SK-N-SH (cell line): ENCODE measurements around the gene TYSND1. TPM values are rescaled to one million over a fixed set of nuclear protein-coding genes. Genes with fewer than 3 reads are reported as not detected.

ENCODE experiments used
- CTCF ChIA-PET: fragments of 300-600, 350-600 bp; formaldehyde crosslinking; extraction: SDS; loops from one replicate; lab custom pipeline; 2021; lab: Yijun Ruan, JAX
- POLR2A ChIA-PET: fragments of 350-600 bp; sonication (Branson Sonifier 250); formaldehyde crosslinking; extraction: SDS; loops from one replicate; lab custom pipeline; 2020; ENCODE audit warnings: antibody characterized with exemption, inconsistent platforms; lab: Yijun Ruan, JAX
- DNase-seq: peaks from one replicate; pipeline ENCODE4 v3.0.0; 2012
- H2AFZ ChIP-seq: fragments of 200-600 bp; sonication (generic); 2 replicates; pipeline ENCODE4 v1.8.1; 2016; ENCODE audit warnings: antibody characterized with exemption, mild to moderate bottlenecking, low read depth
- H3F3A ChIP-seq: fragments of 200-600 bp; sonication (generic); replicated peaks from 2 replicates; pipeline ENCODE3; 2016; ENCODE audit warnings: antibody characterized with exemption, mild to moderate bottlenecking; ENCODE audit not compliant: insufficient read depth
- H3K27ac ChIP-seq, 2 experiments: fragments of 200-500 bp in 1 of 2; fragments of 200-600 bp in 1 of 2; sonication (Bioruptor generic) in 1 of 2; sonication (generic), shearing (Covaris generic) in 1 of 2; 2 replicates each; pipeline versions ENCODE4 v1.5.1 to v1.6.1; 2014 to 2016; ENCODE audit warnings: low read depth in 2 of 2, inconsistent platforms in 1 of 2, low read length in 1 of 2, mild to moderate bottlenecking in 1 of 2, mixed read lengths in 1 of 2
- H3K27me3 ChIP-seq: fragments of 200-600 bp; sonication (generic), shearing (Covaris generic); 2 replicates; pipeline ENCODE4 v1.6.1; 2016; ENCODE audit warnings: mixed run types; ENCODE audit not compliant: insufficient read depth
- H3K36me3 ChIP-seq, 2 experiments: fragments of 200-500 bp in 1 of 2; fragments of 200-600 bp in 1 of 2; sonication (Bioruptor generic) in 1 of 2; sonication (generic) in 1 of 2; replicated peaks in 1 of 2; 2 replicates each; pipeline versions ENCODE3 to v1.5.1; 2014 to 2016; ENCODE audit warnings: low read length in 1 of 2, mild to moderate bottlenecking in 1 of 2; ENCODE audit not compliant: insufficient read depth in 2 of 2, control insufficient read depth in 1 of 2
- H3K4me1 ChIP-seq, 2 experiments: fragments of 200-500 bp in 1 of 2; fragments of 200-600 bp in 1 of 2; sonication (Bioruptor generic) in 1 of 2; sonication (generic), shearing (Covaris generic) in 1 of 2; 2 replicates each; pipeline versions ENCODE4 v1.5.1 to v1.6.1; 2014 to 2016; ENCODE audit warnings: low read depth in 1 of 2, low read length in 1 of 2, mixed run types in 1 of 2; ENCODE audit not compliant: insufficient read depth in 2 of 2, control insufficient read depth in 1 of 2
- H3K4me2 ChIP-seq: fragments of 200-600 bp; sonication (generic), shearing (Covaris generic); 2 replicates; pipeline ENCODE4 v1.6.1; 2017; ENCODE audit warnings: mixed run types
- H3K4me3 ChIP-seq, 2 experiments: fragments of 200-500 bp in 1 of 2; fragments of 200-600 bp in 1 of 2; sonication (Bioruptor generic) in 1 of 2; sonication (generic), shearing (Covaris generic) in 1 of 2; 2 replicates each; pipeline versions ENCODE4 v1.5.1 to v1.8.1; 2014 to 2016; ENCODE audit warnings: low read depth in 2 of 2, inconsistent platforms in 1 of 2, low read length in 1 of 2, mild to moderate bottlenecking in 1 of 2, mixed read lengths in 1 of 2, moderate library complexity in 1 of 2
- H3K79me2 ChIP-seq: fragments of 200-600 bp; sonication (generic); 2 replicates; pipeline ENCODE4 v1.8.1; 2017; ENCODE audit warnings: mild to moderate bottlenecking; ENCODE audit not compliant: insufficient read depth
- H3K9ac ChIP-seq: fragments of 200-600 bp; sonication (generic); 2 replicates; pipeline ENCODE4 v1.6.1; 2017; ENCODE audit warnings: mixed run types
- H3K9me2 ChIP-seq: fragments of 200-600 bp; sonication (generic); 2 replicates; pipeline ENCODE4 v1.6.1; 2017; ENCODE audit warnings: mixed run types
- H3K9me3 ChIP-seq: fragments of 200-600 bp; sonication (generic); 2 replicates; pipeline ENCODE4 v1.6.1; 2017; ENCODE audit warnings: mixed run types, mild to moderate bottlenecking, moderate library complexity
- H4K20me1 ChIP-seq: fragments of 200-600 bp; sonication (generic); 2 replicates; pipeline ENCODE4 v1.6.1; 2017; ENCODE audit warnings: mild to moderate bottlenecking, mixed run types; ENCODE audit not compliant: insufficient read depth
- FOXJ3 ChIP-seq: sonication (generic); formaldehyde crosslinking; IDR thresholded peaks from 2 replicates; pipeline ENCODE4 v1.5.1; 2020; ENCODE audit warnings: mild to moderate bottlenecking, missing genetic modification reagents
- GABPA ChIP-seq: IDR thresholded peaks from 2 replicates; pipeline ENCODE4 v1.4.0; 2012; ENCODE audit warnings: low read depth, mild to moderate bottlenecking
- JUND ChIP-seq: IDR thresholded peaks from 2 replicates; pipeline ENCODE4 v1.4.0; 2012
- MEF2A ChIP-seq: IDR thresholded peaks from 2 replicates; pipeline ENCODE4 v1.4.0; 2012; ENCODE audit warnings: low read depth, borderline replicate concordance
- MXI1 ChIP-seq: IDR thresholded peaks from 2 replicates; pipeline ENCODE4 v1.6.1; 2012; ENCODE audit warnings: mild to moderate bottlenecking, low read depth, low read length, improper control_type of control experiment
- RCOR1 ChIP-seq: fragments of 150-350 bp; IDR thresholded peaks from 2 replicates; pipeline ENCODE4 v1.6.1; 2017; ENCODE audit warnings: antibody characterized with exemption, low read length
- RXRA ChIP-seq: IDR thresholded peaks from 2 replicates; pipeline ENCODE4 v1.4.0; 2012; ENCODE audit warnings: low read depth, mild to moderate bottlenecking, borderline replicate concordance
- SMC3 ChIP-seq: IDR thresholded peaks from 2 replicates; pipeline ENCODE4 v1.6.1; 2012; ENCODE audit warnings: low read depth, low read length, improper control_type of control experiment
- TEAD4 ChIP-seq: IDR thresholded peaks from 2 replicates; pipeline ENCODE4 v1.4.0; 2012; ENCODE audit warnings: mild to moderate bottlenecking, borderline replicate concordance; ENCODE audit not compliant: insufficient read depth
- YY1 ChIP-seq: IDR thresholded peaks from 2 replicates; pipeline ENCODE4 v1.4.0; 2012; ENCODE audit warnings: low read depth, mild to moderate bottlenecking
- WGBS: methylation state at CpG from one replicate; pipeline ENCODE4 v1.1.6; 2017; ENCODE audit warnings: low lambda C conversion rate; 5-methylcytosine and 5-hydroxymethylcytosine counted together
- polyA plus RNA-seq, 3 experiments: library from polyadenylated mRNA; depleted of rRNA; stranded (reverse); fragments of >200 nt; gene quantifications; 2 replicates each; pipeline ENCODE4 v1.2.3, GENCODE V29; 2012
- TF ChIP-seq, protein P1 (sequence below): fragments of 150-350 bp; IDR thresholded peaks from 2 replicates; pipeline ENCODE4 v1.6.1; 2017; ENCODE audit warnings: antibody characterized with exemption, low read length, low read depth, borderline replicate concordance
- TF ChIP-seq, protein P2 (sequence below): IDR thresholded peaks from 2 replicates; pipeline ENCODE4; 2012
- TF ChIP-seq, protein P3 (sequence below): IDR thresholded peaks from 2 replicates; pipeline ENCODE4 v1.6.1; 2012; ENCODE audit warnings: mild to moderate bottlenecking, low read depth, low read length, moderate library complexity

The TYSND1 gene
- polyA plus RNA-seq, 1 of the 3 experiments (the other 2 are of a cell fraction), result 7.4 TPM

DNA sequence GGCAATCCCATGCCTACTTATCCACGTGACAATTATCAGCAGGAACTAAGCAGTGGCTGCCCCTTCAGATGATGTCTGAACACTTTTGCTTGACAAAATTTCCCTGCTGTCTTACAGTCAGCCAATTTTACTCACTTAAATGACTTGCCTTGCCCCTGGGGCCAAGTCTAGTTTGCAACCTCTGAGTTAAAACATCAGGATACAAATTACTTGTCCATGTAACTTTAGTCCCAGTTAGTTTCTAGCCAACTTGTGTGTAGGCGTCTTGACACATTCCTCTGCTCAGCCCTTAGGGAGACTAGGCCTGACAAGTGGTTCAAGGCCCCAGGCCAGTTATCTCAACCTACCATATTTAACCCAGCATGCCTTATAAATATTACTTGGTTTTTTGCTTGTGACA is 11.6 kb upstream of the TYSND1 start:
- no peaks in the 10 kb centered on the region for H3K27me3 ChIP-seq
- no peak for DNase-seq
- no peak overlapping the region for H2AFZ ChIP-seq
- POLR2A ChIA-PET, result no interaction called here
- peaks cover 45% of the 10 kb centered on the region for H4K20me1 ChIP-seq
- peaks cover 0 to 6% of the 10 kb centered on the region in 2 experiments; a peak in 3 of 4 replicates for H3K4me1 ChIP-seq
- CTCF ChIA-PET, result interaction anchor here (1.4 kb wide), 2 partner anchors 11 to 42 kb away, joined by 5 to 9 read pairs; partner anchors contain the start of gene TYSND1
- no peak overlapping the region for H3K4me2 ChIP-seq
- peaks cover 83 to 84% of the 10 kb centered on the region in 2 experiments for H3K36me3 ChIP-seq
- no peak overlapping the region for H3K4me3 ChIP-seq
- peaks cover 91% of the 10 kb centered on the region for H3K79me2 ChIP-seq
- peaks cover 18% of the 10 kb centered on the region for H3F3A ChIP-seq
- TF ChIP-seq RXRA (no peak), YY1 (no peak), MXI1 (no peak), JUND (no peak), SMC3 (no peak), FOXJ3 (CRISPR knock-in tag) (no peak), GABPA (no peak), TEAD4 (no peak), RCOR1 (no peak), MEF2A (no peak)
- TF ChIP-seq, protein P1, sequence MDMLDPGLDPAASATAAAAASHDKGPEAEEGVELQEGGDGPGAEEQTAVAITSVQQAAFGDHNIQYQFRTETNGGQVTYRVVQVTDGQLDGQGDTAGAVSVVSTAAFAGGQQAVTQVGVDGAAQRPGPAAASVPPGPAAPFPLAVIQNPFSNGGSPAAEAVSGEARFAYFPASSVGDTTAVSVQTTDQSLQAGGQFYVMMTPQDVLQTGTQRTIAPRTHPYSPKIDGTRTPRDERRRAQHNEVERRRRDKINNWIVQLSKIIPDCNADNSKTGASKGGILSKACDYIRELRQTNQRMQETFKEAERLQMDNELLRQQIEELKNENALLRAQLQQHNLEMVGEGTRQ, result no peak
- TF ChIP-seq, protein P2, sequence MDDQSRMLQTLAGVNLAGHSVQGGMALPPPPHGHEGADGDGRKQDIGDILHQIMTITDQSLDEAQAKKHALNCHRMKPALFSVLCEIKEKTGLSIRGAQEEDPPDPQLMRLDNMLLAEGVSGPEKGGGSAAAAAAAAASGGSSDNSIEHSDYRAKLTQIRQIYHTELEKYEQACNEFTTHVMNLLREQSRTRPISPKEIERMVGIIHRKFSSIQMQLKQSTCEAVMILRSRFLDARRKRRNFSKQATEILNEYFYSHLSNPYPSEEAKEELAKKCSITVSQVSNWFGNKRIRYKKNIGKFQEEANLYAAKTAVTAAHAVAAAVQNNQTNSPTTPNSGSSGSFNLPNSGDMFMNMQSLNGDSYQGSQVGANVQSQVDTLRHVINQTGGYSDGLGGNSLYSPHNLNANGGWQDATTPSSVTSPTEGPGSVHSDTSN, result no peak
- TF ChIP-seq, protein P3, sequence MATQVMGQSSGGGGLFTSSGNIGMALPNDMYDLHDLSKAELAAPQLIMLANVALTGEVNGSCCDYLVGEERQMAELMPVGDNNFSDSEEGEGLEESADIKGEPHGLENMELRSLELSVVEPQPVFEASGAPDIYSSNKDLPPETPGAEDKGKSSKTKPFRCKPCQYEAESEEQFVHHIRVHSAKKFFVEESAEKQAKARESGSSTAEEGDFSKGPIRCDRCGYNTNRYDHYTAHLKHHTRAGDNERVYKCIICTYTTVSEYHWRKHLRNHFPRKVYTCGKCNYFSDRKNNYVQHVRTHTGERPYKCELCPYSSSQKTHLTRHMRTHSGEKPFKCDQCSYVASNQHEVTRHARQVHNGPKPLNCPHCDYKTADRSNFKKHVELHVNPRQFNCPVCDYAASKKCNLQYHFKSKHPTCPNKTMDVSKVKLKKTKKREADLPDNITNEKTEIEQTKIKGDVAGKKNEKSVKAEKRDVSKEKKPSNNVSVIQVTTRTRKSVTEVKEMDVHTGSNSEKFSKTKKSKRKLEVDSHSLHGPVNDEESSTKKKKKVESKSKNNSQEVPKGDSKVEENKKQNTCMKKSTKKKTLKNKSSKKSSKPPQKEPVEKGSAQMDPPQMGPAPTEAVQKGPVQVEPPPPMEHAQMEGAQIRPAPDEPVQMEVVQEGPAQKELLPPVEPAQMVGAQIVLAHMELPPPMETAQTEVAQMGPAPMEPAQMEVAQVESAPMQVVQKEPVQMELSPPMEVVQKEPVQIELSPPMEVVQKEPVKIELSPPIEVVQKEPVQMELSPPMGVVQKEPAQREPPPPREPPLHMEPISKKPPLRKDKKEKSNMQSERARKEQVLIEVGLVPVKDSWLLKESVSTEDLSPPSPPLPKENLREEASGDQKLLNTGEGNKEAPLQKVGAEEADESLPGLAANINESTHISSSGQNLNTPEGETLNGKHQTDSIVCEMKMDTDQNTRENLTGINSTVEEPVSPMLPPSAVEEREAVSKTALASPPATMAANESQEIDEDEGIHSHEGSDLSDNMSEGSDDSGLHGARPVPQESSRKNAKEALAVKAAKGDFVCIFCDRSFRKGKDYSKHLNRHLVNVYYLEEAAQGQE, result no peak
- no peak overlapping the region; a peak in 1 of 4 replicates for H3K27ac ChIP-seq
- no peaks in the 10 kb centered on the region for H3K9me3 ChIP-seq
- 94% methylated on average over 2 of the region's 2 CpGs for whole genome bisulfite sequencing
- H3K9ac ChIP-seq, result no peak overlapping the region
- H3K9me2 ChIP-seq, result no peaks in the 10 kb centered on the region
